GM18517 (cell line): ENCODE results near the gene ANKDD1A.

ENCODE experiments used
- ATAC-seq: cut with Tn5 transposase; IDR thresholded peaks from one replicate; pipeline ENCODE4 v1.9.1; 2021; ENCODE audit warnings: mild to moderate bottlenecking, moderate library complexity; ENCODE audit not compliant: unreplicated experiment

ANKDD1A gene

GRCh38 chr15:64921711-64922110, 10.0 kb downstream of the ANKDD1A start:
- no peak for ATAC-seq

- no peak for ATAC-seq
These were observed 11.8 kb downstream of the ANKDD1A start for GRCh38 chr15:64923546-64923945.

- ATAC-seq: no peak
These were observed 13.9 kb downstream of the ANKDD1A start for GRCh38 chr15:64925335-64926330.

- no peak for ATAC-seq
These were observed 15.0 kb downstream of the ANKDD1A start for GRCh38 chr15:64926661-64927060.

- no peak for ATAC-seq
These were observed 17.0 kb downstream of the ANKDD1A start for GRCh38 chr15:64928626-64929220.

GRCh38 chr15:64930019-64930652, 18.4 kb downstream of the ANKDD1A start:
- ATAC-seq: no peak

- no peak for ATAC-seq
These were observed 19.2 kb downstream of the ANKDD1A start for GRCh38 chr15:64930778-64931371.

- ATAC-seq: no peak
These were observed 19.7 kb downstream of the ANKDD1A start for GRCh38 chr15:64931381-64931780.

- no peak for ATAC-seq
These were observed 22.3 kb downstream of the ANKDD1A start for GRCh38 chr15:64934023-64934422.

- no peak for ATAC-seq
These were observed 26.5 kb downstream of the ANKDD1A start for GRCh38 chr15:64938192-64938591.

GRCh38 chr15:64942356-64942755, 30.7 kb downstream of the ANKDD1A start:
- ATAC-seq: no peak

GRCh38 chr15:64943512-64944225, 32.0 kb downstream of the ANKDD1A start:
- ATAC-seq: no peak

- ATAC-seq: no peak
These were observed 33.3 kb downstream of the ANKDD1A start for GRCh38 chr15:64944961-64945360.

GRCh38 chr15:64947211-64947610, 35.5 kb downstream of the ANKDD1A start:
- ATAC-seq: no peak

- no peak for ATAC-seq
These were observed 37.2 kb downstream of the ANKDD1A start for GRCh38 chr15:64948916-64949315.

- ATAC-seq: no peak
These were observed 37.9 kb downstream of the ANKDD1A start for GRCh38 chr15:64949383-64950186.

GRCh38 chr15:64950888-64951287, 39.2 kb downstream of the ANKDD1A start:
- no peak for ATAC-seq

GRCh38 chr15:64951777-64952418, 40.2 kb downstream of the ANKDD1A start:
- no peak for ATAC-seq

GRCh38 chr15:64954395-64954794, 42.7 kb downstream of the ANKDD1A start:
- no peak for ATAC-seq
